Psoas muscle (tissue), 8 donors: Measurements from ENCODE around the gene RTF1. TPM values are rescaled to one million over a fixed set of nuclear protein-coding genes. Genes with fewer than 3 reads are reported as not detected.

ENCODE experiments used
- ATAC-seq, 4 donors: fragments of 200-7000 bp; cut with Tn5 transposase; one replicate each; pipeline ENCODE4 v1.9.1; 2020; ENCODE audit warnings: moderate library complexity in 3 of 4, mild to moderate bottlenecking in 2 of 4
- DNase-seq, 2 donors: peaks; one replicate each; pipeline ENCODE4 v3.0.0-alpha.2; 2020
- H3K27ac ChIP-seq: fragments of 200-600 bp; one replicate; pipeline ENCODE4 v1.8.0; 2022
- H3K27me3 ChIP-seq, 3 donors: fragments of 200-600 bp in 1 of 3; one replicate each; pipeline versions ENCODE4 v1.6.1 to v1.8.0; 2013 to 2022; ENCODE audit warnings: low read length in 2 of 3, mild to moderate bottlenecking in 2 of 3, moderate library complexity in 1 of 3; ENCODE audit not compliant: insufficient read depth in 3 of 3
- H3K36me3 ChIP-seq, 2 donors: fragments of 200-600 bp in 1 of 2; one replicate each; pipeline versions ENCODE4 v1.6.1 to v1.8.0; 2013 to 2022; ENCODE audit warnings: low read depth in 1 of 2, mild to moderate bottlenecking in 1 of 2, moderate library complexity in 1 of 2; ENCODE audit not compliant: insufficient read depth in 1 of 2
- H3K4me1 ChIP-seq: fragments of 200-600 bp; one replicate; pipeline ENCODE4 v1.8.0; 2022
- H3K4me3 ChIP-seq: fragments of 200-600 bp; one replicate; pipeline ENCODE4 v1.8.0; 2022; ENCODE audit warnings: mild to moderate bottlenecking
- H3K9me3 ChIP-seq: fragments of 200-600 bp; one replicate; pipeline ENCODE4 v1.8.0; 2022
- WGBS, 3 donors: extraction: QIAGEN DNeasy Blood & Tissue Kit; methylation state at CpG; one replicate each; pipeline versions ENCODE4 v1.1.6 to v1.1.7; 2013; 5-methylcytosine and 5-hydroxymethylcytosine counted together
- intact Hi-C, 2 donors: fragments of 100-400 bp; cut with DNase I; formaldehyde crosslinking; loops; one replicate each; pipeline versions ENCODE4 v1.11.0 to v1.14.2; 2022
- polyA plus RNA-seq, 3 donors: library from polyadenylated mRNA; stranded (reverse); fragments of 200-250 nt; gene quantifications; one replicate each; pipeline ENCODE4 v1.2.3, GENCODE V29; 2013
- total RNA-seq, 4 donors: library from RNA; stranded (reverse); fragmentation: NEBNext Ultra II Directional in 2 of 4; extraction: Animal tissue kit (Norgen Biotek cat#: 25700) in 2 of 4; gene quantifications; one replicate each; pipeline versions ENCODE4 v1.2.1 to v1.2.4, GENCODE V29; 2021 to 2023
- TF ChIP-seq, protein P1 (sequence below): fragments of 200-600 bp; IDR thresholded peaks from one replicate; pipeline ENCODE4 v1.8.0; 2022; ENCODE audit warnings: antibody characterized with exemption
- donor health status: healthy with polysubstance abuse.
- donor health status: DM: no; HTN: no; CAD: no; lungs with moderate emphysema.
- donor health status: Bipolar disorder and iron deficiency.
- donor health status: healthy.
- donor health status: DM: yes; HTN: yes; CAD: no.
- donor health status: DM: no; HTN: no; CAD: no.
- donor health status: DM: no; HTN: no; CAD: no.
- donor health status: DM: yes; HTN: yes; CAD: no.

RTF1 gene
- total and polyA plus RNA-seq, 7 donors, result 12.2 to 40.3 (median 28.4) TPM

DNA sequence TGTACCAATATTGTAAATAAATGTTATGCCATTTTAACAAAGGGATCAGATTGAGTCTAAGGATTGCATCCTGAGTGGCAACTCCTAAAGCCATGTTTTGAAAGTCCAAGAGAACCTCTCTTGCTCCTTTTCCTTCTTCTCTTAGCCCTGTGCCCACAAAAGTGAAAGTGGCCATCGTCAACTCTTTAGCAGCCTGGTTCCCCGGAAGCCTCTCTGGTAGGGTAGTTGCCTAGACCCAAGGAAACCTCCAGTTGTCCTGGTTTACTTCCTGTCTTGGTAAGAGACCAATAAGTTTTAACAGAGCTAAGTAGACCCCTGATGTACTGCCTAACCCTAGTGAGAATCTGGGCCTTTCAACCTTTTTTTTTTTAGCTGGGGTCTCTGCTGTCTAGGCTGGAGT, 66.6 kb downstream of the RTF1 start:
- WGBS, 3 donors, result 91 to 97% (median 92%) methylated on average over 2 of the region's 2 CpGs
- Histone ChIP-seq H3K4me3 (no peak overlapping the region), H3K9me3 (no peaks in the 10 kb centered on the region), H3K27ac (no peak overlapping the region), H3K36me3 (peaks cover 5 to 50% of the 10 kb centered on the region in 2 donors), H3K27me3 (peaks cover 0 to 12% (median 3%) of the 10 kb centered on the region in 3 donors), H3K4me1 (no peaks in the 10 kb centered on the region)
- TF ChIP-seq, protein P1, sequence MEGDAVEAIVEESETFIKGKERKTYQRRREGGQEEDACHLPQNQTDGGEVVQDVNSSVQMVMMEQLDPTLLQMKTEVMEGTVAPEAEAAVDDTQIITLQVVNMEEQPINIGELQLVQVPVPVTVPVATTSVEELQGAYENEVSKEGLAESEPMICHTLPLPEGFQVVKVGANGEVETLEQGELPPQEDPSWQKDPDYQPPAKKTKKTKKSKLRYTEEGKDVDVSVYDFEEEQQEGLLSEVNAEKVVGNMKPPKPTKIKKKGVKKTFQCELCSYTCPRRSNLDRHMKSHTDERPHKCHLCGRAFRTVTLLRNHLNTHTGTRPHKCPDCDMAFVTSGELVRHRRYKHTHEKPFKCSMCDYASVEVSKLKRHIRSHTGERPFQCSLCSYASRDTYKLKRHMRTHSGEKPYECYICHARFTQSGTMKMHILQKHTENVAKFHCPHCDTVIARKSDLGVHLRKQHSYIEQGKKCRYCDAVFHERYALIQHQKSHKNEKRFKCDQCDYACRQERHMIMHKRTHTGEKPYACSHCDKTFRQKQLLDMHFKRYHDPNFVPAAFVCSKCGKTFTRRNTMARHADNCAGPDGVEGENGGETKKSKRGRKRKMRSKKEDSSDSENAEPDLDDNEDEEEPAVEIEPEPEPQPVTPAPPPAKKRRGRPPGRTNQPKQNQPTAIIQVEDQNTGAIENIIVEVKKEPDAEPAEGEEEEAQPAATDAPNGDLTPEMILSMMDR, result no peak
- no peak for DNase-seq
- no peak for ATAC-seq
- intact Hi-C loops, result no loop called here

DNA sequence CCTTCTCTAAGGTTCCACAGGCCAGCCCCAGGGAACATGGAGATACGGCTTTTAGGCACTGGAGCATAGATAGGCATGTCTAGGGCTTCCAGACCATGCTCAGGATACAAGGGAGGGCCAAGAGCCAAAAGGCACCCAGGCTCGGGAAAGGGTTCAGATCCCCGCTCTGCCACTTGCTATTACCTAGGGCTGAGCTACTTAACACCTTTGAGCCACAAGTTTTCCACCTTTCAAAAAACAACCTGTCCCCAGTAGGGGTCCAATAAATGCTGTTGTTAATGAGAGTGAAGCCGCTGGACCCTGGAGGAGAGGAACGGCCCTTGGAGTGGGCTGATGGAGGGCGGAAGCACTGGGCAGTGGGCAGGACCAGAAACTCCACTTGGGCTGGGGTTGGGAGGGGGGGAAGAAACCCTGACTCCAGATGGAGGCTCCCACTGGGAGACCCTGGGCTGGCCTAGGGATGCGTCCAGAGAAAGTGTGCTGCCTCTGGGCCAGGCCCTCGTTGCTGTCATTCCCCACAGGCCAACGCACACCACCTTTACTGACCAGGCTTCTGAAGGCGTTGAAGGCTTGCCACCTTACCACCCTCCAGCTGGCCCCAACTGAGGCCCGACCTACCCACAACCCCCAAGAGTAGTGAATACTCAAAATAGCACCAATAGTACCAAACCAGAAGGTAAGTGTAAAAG, 68.2 kb downstream of the RTF1 start:
- Histone ChIP-seq H3K27ac (no peak overlapping the region), H3K27me3 (peaks cover 0 to 26% (median 3%) of the 10 kb centered on the region in 3 donors), H3K4me1 (no peaks in the 10 kb centered on the region), H3K36me3 (peaks cover 0 to 34% of the 10 kb centered on the region in 2 donors), H3K9me3 (no peaks in the 10 kb centered on the region), H3K4me3 (no peak overlapping the region)
- ATAC-seq (peak in 1 of 4 donors; percentile 40), DNase-seq (no peak)
- TF ChIP-seq, protein P1, result no peak
- 54 to 60% (median 55%) methylated on average over 11 of the region's 11 CpGs for WGBS, 3 donors
- intact Hi-C loops, result no loop called here

GRCh38 chr15:41486286-41486685, 69.4 kb downstream of the RTF1 start:
- Histone ChIP-seq H3K36me3 (peaks cover 0 to 22% of the 10 kb centered on the region in 2 donors), H3K27ac (no peak overlapping the region), H3K27me3 (peaks cover 0 to 37% (median 7%) of the 10 kb centered on the region in 3 donors), H3K9me3 (no peaks in the 10 kb centered on the region), H3K4me3 (no peak overlapping the region), H3K4me1 (no peaks in the 10 kb centered on the region)
- TF ChIP-seq, protein P1, result no peak
- DNase-seq, result no peak
- 76 to 84% (median 81%) methylated on average over 39 to 43 of the region's 43 CpGs for WGBS, 3 donors
- intact Hi-C loops, result no loop called here
- no peak for ATAC-seq

DNA sequence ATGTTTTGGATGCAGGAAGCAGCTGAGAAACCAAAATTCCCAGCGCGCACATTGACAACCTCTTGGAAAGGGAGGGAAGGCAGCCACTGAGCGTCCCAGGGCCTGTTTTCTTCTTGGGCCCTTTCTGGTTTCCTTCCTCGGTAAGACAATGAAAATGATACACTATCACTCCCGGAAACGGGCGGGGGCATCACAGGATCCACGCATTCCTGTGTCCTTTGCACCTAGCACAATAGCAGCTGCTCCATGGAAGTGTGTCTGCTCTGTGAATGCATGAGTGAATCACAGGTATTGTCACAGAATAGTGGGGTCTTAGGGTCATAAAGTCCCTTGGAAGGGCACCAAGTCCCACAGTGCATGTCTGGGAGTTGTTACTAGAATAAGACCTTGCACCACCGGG, 70.5 kb downstream of the RTF1 start:
- Histone ChIP-seq H3K9me3 (no peaks in the 10 kb centered on the region), H3K4me3 (no peak overlapping the region), H3K36me3 (peaks cover 0 to 11% of the 10 kb centered on the region in 2 donors), H3K27ac (no peak overlapping the region), H3K27me3 (peaks cover 0 to 48% (median 11%) of the 10 kb centered on the region in 3 donors), H3K4me1 (peaks cover 2% of the 10 kb centered on the region)
- TF ChIP-seq, protein P1, result no peak
- ATAC-seq (no peak), DNase-seq (no peak)
- 67 to 75% (median 72%) methylated on average over 9 of the region's 9 CpGs for WGBS, 3 donors
- intact Hi-C loops, result no loop called here
